Stromal cell of bone marrow (primary cell): ENCODE measurements around the gene ODF2.
"Not testable (repeated sequence)": the region's sequence is repeated elsewhere in the genome, so short reads cannot be mapped to it uniquely, and the experiment has no call there.

Experiments
- DNase-seq: peaks from one replicate; pipeline ENCODE4 v3.0.0-alpha.2; 2012; ENCODE audit warnings: low read depth

The ODF2 gene

GRCh38 chr9:128455849-128456612, at the start of gene ODF2:
TSS of gene ODF2 (plus strand) at chr9:128456006. CDS start at chr9:128456092, 86 bp downstream.
- DNase-seq, result peak; percentile 88

- no peak for DNase-seq
Observed at GRCh38 chr9:128406848-128407391, 48.9 kb upstream of the ODF2 start.

- no peak for DNase-seq
Observed at GRCh38 chr9:128408963-128409431, 46.8 kb upstream of the ODF2 start.

GRCh38 chr9:128409450-128409849, 46.4 kb upstream of the ODF2 start:
- DNase-seq, result no peak

- DNase-seq, result no peak
Observed at GRCh38 chr9:128409978-128410377, 45.8 kb upstream of the ODF2 start.

- no peak for DNase-seq
Observed at GRCh38 chr9:128411364-128412119, 44.3 kb upstream of the ODF2 start.

GRCh38 chr9:128412120-128412790, 43.6 kb upstream of the ODF2 start:
- no peak for DNase-seq

- DNase-seq, result not testable (repeated sequence)
Observed at GRCh38 chr9:128413728-128414127, 42.1 kb upstream of the ODF2 start.

- no peak for DNase-seq
Observed at GRCh38 chr9:128414461-128414860, 41.3 kb upstream of the ODF2 start.

GRCh38 chr9:128415281-128415680, 40.5 kb upstream of the ODF2 start:
- DNase-seq, result no peak

- DNase-seq, result no peak
Observed at GRCh38 chr9:128416014-128416413, 39.8 kb upstream of the ODF2 start.

- no peak for DNase-seq
Observed at GRCh38 chr9:128416432-128417019, 39.3 kb upstream of the ODF2 start.

GRCh38 chr9:128419061-128419925, 36.5 kb upstream of the ODF2 start:
- DNase-seq, result no peak

GRCh38 chr9:128420060-128420650, 35.7 kb upstream of the ODF2 start:
- no peak for DNase-seq

GRCh38 chr9:128420651-128421481, 34.9 kb upstream of the ODF2 start, which contains the start of gene CERCAM:
TSS of gene CERCAM (plus strand) at chr9:128420857. CDS start at chr9:128420878, 21 bp downstream.
- DNase-seq, result no peak

- no peak for DNase-seq
Observed at GRCh38 chr9:128421482-128421996, 34.3 kb upstream of the ODF2 start.

- not testable (repeated sequence) for DNase-seq
Observed at GRCh38 chr9:128422022-128422782, 33.6 kb upstream of the ODF2 start.

GRCh38 chr9:128422783-128423150, 33.0 kb upstream of the ODF2 start:
- DNase-seq, result no peak

- not testable (repeated sequence) for DNase-seq
Observed at GRCh38 chr9:128423356-128423755, 32.5 kb upstream of the ODF2 start.
